Measurements from ENCODE around the gene C1orf35. TPM values are rescaled to one million over a fixed set of nuclear protein-coding genes. Genes with fewer than 3 reads are reported as not detected.
"Not testable (repeated sequence)": the region's sequence is repeated elsewhere in the genome, so short reads cannot be mapped to it uniquely, and the experiment has no call there.

The C1orf35 gene
- polyA plus RNA-seq, 12 donors: 6.9 to 26.8 (median 8.6) TPM; not detected in 1

GRCh38 chr1:228143480-228144192, 40.5 kb upstream of the C1orf35 start:
- no peak for DNase-seq

DNA sequence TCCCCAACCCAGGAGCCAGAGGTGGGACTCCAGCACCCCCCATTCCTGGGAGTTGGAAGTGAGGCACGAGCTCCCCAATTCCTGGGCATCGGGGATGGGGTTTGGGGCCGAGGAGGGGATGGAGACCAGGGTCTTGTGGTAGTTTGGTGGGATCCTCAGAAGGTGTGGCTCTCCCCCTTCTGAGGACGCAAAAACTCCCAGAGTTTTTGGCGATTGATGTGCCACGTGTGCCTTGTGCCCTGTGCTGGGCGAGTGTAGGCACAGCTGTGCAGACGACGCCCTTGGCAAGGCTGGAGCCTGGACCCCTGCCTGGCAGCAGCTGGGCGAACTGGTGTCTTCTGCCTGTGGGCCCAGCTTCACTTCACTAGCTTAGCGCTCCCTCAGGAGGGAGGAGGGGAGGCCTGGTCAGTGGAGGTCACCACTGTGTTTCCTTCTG, 39.6 kb upstream of the C1orf35 start:
- no peak for DNase-seq

- DNase-seq: no peak
Measured at GRCh38 chr1:228142155-228142691, 39.1 kb upstream of the C1orf35 start.

DNA sequence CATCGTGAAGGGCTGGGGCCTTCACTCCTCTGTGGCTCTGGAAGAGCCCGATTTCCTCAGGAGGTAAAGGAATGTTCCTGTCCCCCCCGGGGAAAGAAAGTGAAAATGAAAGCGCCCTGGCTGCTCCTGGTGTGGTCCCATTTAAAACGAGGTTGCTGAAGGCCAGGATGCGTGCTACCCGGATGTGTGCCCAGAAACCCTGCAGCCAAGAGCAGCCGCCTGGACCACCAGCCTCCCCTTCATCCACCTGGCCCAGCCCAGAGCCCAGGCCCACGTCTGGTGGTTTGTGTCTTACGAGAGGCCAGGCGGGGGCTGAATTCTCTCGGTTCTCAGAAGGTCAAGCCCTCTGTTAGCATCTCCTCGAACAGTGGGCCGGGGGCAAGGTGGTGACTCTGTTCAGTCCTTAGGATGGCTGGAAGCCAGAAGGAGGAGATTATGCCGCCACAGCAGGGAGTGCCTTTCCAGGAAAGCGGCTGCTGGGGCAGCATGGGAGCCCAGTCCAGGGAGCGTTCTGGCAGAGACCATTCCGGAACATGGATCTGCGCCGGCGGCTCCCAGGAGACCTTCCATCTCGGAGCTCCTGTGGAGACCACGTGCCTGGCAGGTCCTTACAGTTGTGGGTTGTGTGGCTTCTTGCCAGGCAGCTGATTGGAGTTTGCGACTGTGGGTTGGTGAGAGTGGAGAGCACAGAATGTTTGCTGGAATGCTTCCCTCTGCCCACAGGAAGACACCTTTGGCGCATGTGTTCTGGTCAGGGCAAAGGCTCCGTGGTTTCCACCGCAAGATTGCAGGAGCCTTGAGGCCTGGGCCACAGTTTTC, 38.3 kb upstream of the C1orf35 start:
- DNase-seq: no peak

- no peak for DNase-seq
Measured at GRCh38 chr1:228140724-228141225, 37.6 kb upstream of the C1orf35 start.

- DNase-seq: peak; percentile 98
Measured at GRCh38 chr1:228139931-228140723, 37.0 kb upstream of the C1orf35 start, which contains the start of gene GUK1. TSS of gene GUK1 (plus strand) at chr1:228140279. CDS start at chr1:228140303, 24 bp downstream.

DNA sequence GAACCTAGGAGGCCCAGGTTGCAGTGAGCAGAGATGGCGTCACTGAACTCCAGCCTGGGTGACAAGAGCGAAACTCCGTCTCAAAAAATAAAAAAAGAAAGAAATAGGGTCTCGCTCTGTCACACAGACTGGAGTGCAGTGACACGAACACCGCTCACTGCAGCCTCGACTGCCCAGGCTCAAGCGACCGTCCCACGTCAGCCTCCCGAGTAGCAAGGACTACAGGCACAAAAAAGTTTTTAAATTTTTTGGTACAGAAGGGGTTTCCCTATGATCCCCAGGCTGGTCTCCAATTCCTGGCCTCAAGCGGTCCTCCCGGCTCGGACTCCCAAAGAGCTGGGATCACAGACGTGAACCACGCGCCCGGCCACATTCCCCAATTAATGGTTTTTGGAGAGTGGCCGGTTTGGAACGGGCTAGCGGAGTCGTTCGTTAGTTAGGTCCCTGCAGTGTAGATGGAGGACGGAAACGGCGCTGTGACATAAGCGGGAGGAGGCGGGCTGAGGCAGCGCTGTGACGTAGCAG, 36.3 kb upstream of the C1orf35 start:
- no peak for DNase-seq

GRCh38 chr1:228136901-228137300, 33.8 kb upstream of the C1orf35 start:
- no peak for DNase-seq

DNA sequence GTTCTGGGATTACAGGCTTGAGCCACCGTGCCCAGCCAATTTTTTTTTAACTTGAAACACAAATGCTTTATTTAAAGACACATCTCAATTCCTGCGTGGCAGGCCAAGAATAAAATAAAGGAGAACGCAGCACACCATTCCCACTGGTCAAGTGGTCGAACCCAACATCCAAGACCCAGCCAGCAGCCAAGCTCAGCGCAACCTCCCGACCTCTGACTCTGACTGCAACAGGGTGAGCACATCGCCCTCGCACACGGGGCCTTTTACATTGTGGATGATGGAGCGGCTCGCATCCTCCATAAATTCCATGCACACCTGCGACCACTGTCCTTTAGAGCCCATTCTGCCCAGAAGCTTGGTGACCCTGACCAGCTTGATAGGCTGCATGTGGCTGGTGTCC, 31.5 kb upstream of the C1orf35 start:
- DNase-seq: no peak

DNA sequence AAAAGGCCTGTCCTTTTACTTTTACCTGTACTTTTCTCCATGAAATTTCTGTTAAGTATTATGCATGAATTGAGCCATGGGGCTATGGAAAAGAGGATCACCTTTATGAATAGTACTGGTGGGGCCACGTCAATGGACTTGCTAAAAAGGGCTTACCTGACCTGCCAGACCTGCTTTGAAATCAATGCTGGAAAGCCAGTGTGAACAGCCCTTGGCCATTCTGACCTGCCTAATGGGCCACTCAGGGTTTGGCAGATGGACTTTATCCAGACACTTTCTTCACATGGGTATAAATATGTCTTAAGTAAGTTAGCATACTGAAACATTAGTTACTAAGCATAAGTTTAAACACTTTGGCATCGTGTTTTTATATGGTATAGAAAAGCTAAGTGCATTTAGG, 28.6 kb upstream of the C1orf35 start:
- DNase-seq: no peak

- DNase-seq: no peak
Measured at GRCh38 chr1:228125185-228125584, 22.1 kb upstream of the C1orf35 start.

- DNase-seq: no peak
Measured at GRCh38 chr1:228123505-228123904, 20.4 kb upstream of the C1orf35 start.

GRCh38 chr1:228122921-228123441, 19.9 kb upstream of the C1orf35 start:
- no peak for DNase-seq

GRCh38 chr1:228120857-228121489, 17.8 kb upstream of the C1orf35 start:
- DNase-seq: no peak

DNA sequence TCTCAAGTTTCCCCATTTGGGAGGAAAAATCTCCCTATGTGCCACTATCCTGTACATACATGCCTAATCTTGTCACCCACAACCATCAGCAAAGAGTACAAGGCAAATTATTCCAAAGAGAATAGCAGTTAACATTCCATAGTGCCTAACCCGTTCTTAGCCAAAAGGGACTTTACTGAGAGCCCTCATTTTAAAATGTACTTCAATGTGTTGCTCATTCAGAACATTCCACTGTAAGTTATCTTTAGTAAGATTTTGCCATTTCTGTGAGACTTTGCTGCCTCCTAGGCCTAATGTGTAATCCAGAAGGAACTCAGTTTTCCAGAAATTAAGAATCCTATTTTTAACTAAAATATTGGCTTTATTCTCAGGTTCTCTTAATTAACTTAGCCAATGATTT, 17.2 kb upstream of the C1orf35 start:
- no peak for DNase-seq

GRCh38 chr1:228118040-228118439, 14.9 kb upstream of the C1orf35 start:
- no peak for DNase-seq

DNA sequence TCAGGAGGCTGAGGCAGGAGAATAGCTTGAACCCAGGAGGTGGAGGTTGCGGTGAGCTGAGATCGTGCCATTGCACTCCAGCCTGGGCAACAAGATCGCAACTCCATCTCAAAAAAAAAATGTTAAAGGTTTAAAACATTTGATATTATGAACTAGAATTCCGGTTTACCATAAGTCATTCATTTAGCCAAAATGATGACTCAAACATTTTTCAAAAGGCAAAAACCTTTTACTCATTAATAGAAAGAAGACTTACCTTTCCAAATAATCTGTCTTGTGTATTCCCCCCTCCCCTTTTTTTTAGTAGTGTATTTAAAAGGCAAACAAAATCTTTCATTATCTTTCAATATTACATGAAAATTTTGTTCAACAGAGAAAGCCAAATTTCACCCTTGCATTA, 14.2 kb upstream of the C1orf35 start:
- no peak for DNase-seq

GRCh38 chr1:228114827-228115226, 11.7 kb upstream of the C1orf35 start:
- no peak for DNase-seq

- no peak for DNase-seq
Measured at GRCh38 chr1:228112617-228113016, 9.5 kb upstream of the C1orf35 start.

GRCh38 chr1:228112167-228112566, 9.0 kb upstream of the C1orf35 start:
- DNase-seq: no peak

DNA sequence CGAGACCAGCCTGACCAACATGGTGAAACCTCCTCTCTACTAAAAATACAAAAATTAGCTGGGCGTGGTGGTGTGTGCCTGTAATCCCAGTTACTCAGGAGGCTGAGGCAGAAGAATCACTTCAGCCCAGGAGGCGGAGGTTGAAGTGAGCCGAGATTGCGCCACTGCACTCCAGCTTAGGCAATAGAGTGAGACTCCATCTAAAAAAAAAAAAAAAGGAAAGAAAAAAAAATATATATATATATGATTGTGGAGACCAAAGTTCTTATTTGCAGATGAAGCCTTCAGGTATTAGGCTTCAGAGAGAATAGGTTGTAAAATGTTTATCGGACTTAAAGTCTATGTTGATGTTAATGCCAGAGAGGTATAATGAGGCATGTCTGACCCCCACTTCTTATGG, 8.2 kb upstream of the C1orf35 start:
- not testable (repeated sequence) for DNase-seq
